Body of pancreas (tissue), 4 donors: ENCODE data around the gene RBFOX2. TPM values are rescaled to one million over a fixed set of nuclear protein-coding genes. Genes with fewer than 3 reads are reported as not detected.

ENCODE experiments used
- ATAC-seq: fragments of 150-250 bp; one replicate; pipeline ENCODE4 v1.9.1; 2016
- DNase-seq, 4 donors: peaks; one replicate each; pipeline ENCODE4 v3.0.0-alpha.2; 2019
- H3K27ac ChIP-seq, 4 donors: fragments of 200-600 bp; sonication (generic); 1 replicate in 3 of 4; 2 replicates in 1 of 4; pipeline versions ENCODE4 v1.5.1 to v1.6.1; 2016 to 2019; ENCODE audit warnings: mild to moderate bottlenecking in 1 of 4, mixed read lengths in 1 of 4, moderate library complexity in 1 of 4
- H3K27me3 ChIP-seq, 2 donors: fragments of 200-600 bp; sonication (generic); one replicate each; pipeline ENCODE4 v1.6.0; 2016; ENCODE audit warnings: mild to moderate bottlenecking in 1 of 2
- H3K36me3 ChIP-seq, 2 donors: fragments of 200-600 bp; sonication (generic); replicated peaks in 1 of 2; 2 replicates each; pipeline ENCODE4 v1.5.1; 2016; ENCODE audit warnings: low read depth in 2 of 2; ENCODE audit not compliant: insufficient read depth in 1 of 2
- H3K4me1 ChIP-seq: fragments of 200-600 bp; sonication (generic); one replicate; pipeline ENCODE4 v1.6.0; 2016
- H3K4me3 ChIP-seq, 2 donors: fragments of 200-600 bp; sonication (generic); 1 replicate in 1 of 2; 2 replicates in 1 of 2; pipeline ENCODE4 v1.5.1; 2016 to 2019
- H3K9me3 ChIP-seq, 3 donors: fragments of 200-600 bp; sonication (generic); 1 replicate in 2 of 3; 2 replicates in 1 of 3; pipeline ENCODE4 v1.5.1; 2016
- POLR2A ChIP-seq, 3 donors: fragments of 450-650 bp; IDR thresholded peaks; one replicate each; pipeline ENCODE4 v1.6.1; 2016; ENCODE audit warnings: antibody characterized with exemption in 3 of 3, mild to moderate bottlenecking in 2 of 3
- WGBS, 2 donors: methylation state at CpG; one replicate each; pipeline ENCODE4 v1.1.5; 2017; 5-methylcytosine and 5-hydroxymethylcytosine counted together
- intact Hi-C: fragments of 100-400 bp; cut with DNase I; formaldehyde crosslinking; loops from one replicate; pipeline ENCODE4 v1.15.1; 2023
- total RNA-seq, 2 donors: library from RNA; depleted of rRNA; stranded (reverse); fragments of >200 nt; gene quantifications; one replicate each; pipeline ENCODE4 v1.1.0, GENCODE V29; 2016
- TF ChIP-seq, protein P1 (sequence below), 7 experiments: fragments of 450-650 bp in 4 of 7; fragments of 200-600 bp in 3 of 7; sonication (generic) in 3 of 7; IDR thresholded peaks; one replicate each; pipeline ENCODE4 v1.5.1; 2016 to 2019; ENCODE audit warnings: antibody characterized with exemption in 7 of 7

RBFOX2 gene
- total RNA-seq, 2 donors from 2014 or later, result 28.7 to 31.1 TPM

- Histone ChIP-seq H3K27me3 (no peaks in the 10 kb centered on the region), H3K27ac (no peak overlapping the region), H3K9me3 (no peaks in the 10 kb centered on the region), H3K4me3 (no peak overlapping the region), H3K36me3 (no peaks in the 10 kb centered on the region), H3K4me1 (peaks cover 16% of the 10 kb centered on the region)
- no peak for TF ChIP-seq POLR2A (IDR thresholded peaks at IDR 0.05)
- TF ChIP-seq, protein P1, sequence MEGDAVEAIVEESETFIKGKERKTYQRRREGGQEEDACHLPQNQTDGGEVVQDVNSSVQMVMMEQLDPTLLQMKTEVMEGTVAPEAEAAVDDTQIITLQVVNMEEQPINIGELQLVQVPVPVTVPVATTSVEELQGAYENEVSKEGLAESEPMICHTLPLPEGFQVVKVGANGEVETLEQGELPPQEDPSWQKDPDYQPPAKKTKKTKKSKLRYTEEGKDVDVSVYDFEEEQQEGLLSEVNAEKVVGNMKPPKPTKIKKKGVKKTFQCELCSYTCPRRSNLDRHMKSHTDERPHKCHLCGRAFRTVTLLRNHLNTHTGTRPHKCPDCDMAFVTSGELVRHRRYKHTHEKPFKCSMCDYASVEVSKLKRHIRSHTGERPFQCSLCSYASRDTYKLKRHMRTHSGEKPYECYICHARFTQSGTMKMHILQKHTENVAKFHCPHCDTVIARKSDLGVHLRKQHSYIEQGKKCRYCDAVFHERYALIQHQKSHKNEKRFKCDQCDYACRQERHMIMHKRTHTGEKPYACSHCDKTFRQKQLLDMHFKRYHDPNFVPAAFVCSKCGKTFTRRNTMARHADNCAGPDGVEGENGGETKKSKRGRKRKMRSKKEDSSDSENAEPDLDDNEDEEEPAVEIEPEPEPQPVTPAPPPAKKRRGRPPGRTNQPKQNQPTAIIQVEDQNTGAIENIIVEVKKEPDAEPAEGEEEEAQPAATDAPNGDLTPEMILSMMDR (IDR thresholded peaks at IDR 0.05), result no peak
- no peak for ATAC-seq
- no peak for DNase-seq
- intact Hi-C loops, result no loop called here
Observed at GRCh38 chr22:35864545-35865165, 164.0 kb downstream of the RBFOX2 start.

DNA sequence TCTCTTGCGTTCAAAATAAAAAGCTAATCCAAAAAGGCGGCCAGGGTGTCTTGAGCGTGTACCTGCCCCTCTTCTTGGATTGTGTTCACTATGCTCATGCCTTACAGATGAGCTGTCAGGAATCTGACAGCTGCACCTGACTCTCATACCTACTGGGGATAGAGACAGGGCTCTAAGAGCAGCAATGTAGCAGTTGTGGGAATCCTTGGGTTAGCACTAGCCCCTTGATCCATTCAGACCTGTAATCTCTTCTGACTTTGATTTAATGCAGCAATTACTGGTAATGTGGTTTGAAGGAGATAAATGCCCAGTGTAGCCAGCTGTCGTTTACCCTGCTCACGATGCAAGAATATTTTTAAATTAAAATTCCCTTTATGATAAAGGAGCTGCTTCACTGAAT lies 165.2 kb downstream of the RBFOX2 start:
- intact Hi-C loops, result no loop called here
- TF ChIP-seq, protein P1 (IDR thresholded peaks at IDR 0.05), result no peak
- no peak for TF ChIP-seq POLR2A (IDR thresholded peaks at IDR 0.05)
- no peaks in the 10 kb centered on the region for H3K27me3 ChIP-seq
- no peaks in the 10 kb centered on the region for H3K9me3 ChIP-seq
- ATAC-seq (no peak), DNase-seq (no peak)
- H3K4me1 ChIP-seq, result peaks cover 9% of the 10 kb centered on the region
- no peaks in the 10 kb centered on the region for H3K36me3 ChIP-seq
- no peak overlapping the region for H3K27ac ChIP-seq
- 66 to 70% methylated on average over 5 of the region's 5 CpGs for WGBS, 2 donors
- H3K4me3 ChIP-seq, result no peak overlapping the region

DNA sequence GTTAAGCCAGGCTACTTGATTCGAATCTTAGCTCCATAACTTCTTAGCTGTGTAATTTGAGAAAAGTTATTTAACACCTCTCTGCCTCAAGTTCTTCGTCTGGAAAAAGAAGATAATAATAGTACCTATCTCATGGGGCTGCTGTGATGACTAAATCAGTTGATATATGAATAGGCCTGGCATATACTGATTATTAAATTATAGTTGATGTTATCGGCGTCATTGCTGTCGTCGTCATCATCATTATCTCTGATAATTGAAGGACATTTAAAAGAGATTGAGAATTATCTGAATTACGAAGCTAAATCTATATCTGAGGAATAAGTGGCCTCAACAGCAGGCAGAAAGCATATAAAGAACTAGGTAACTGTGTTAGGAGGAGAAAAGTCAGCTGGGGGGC lies 165.9 kb downstream of the RBFOX2 start:
- DNase-seq, result no peak
- no peak for ATAC-seq
- intact Hi-C loops, result no loop called here
- WGBS, 2 donors, result 78 to 85% methylated on average over 7 of the region's 7 CpGs
- Histone ChIP-seq H3K4me1 (peaks cover 9% of the 10 kb centered on the region), H3K4me3 (no peak overlapping the region), H3K27me3 (no peaks in the 10 kb centered on the region), H3K36me3 (no peaks in the 10 kb centered on the region), H3K27ac (no peak overlapping the region), H3K9me3 (no peaks in the 10 kb centered on the region)
- no peak for TF ChIP-seq POLR2A (IDR thresholded peaks at IDR 0.05)
- TF ChIP-seq, protein P1 (IDR thresholded peaks at IDR 0.05), result no peak

DNA sequence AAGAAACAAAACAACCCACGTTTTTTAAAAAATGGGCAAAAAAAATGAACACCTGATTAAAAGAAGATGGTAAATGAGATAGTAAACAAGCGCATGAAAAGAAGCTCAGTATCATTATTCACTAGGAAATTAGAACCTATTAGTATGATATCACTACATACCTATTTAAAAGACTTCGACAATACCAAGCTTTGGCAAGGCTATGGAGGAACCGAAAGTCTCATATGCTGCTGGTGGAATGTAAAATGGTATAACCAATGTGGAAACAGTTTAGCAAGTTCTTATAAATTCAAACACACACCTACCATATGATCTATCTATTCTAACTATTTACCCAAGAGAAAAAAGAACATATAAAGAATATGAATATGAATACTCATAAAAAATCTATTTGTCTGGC lies 167.2 kb downstream of the RBFOX2 start:
- Histone ChIP-seq H3K4me3 (no peak overlapping the region), H3K9me3 (no peaks in the 10 kb centered on the region), H3K36me3 (no peaks in the 10 kb centered on the region), H3K27ac (no peak overlapping the region), H3K4me1 (peaks cover 9% of the 10 kb centered on the region), H3K27me3 (no peaks in the 10 kb centered on the region)
- no peak for TF ChIP-seq POLR2A (IDR thresholded peaks at IDR 0.05)
- TF ChIP-seq, protein P1 (IDR thresholded peaks at IDR 0.05), result no peak
- ATAC-seq (no peak), DNase-seq (no peak)
- WGBS, 2 donors, result 89 to 91% methylated on average over 4 of the region's 4 CpGs
- intact Hi-C loops, result no loop called here

DNA sequence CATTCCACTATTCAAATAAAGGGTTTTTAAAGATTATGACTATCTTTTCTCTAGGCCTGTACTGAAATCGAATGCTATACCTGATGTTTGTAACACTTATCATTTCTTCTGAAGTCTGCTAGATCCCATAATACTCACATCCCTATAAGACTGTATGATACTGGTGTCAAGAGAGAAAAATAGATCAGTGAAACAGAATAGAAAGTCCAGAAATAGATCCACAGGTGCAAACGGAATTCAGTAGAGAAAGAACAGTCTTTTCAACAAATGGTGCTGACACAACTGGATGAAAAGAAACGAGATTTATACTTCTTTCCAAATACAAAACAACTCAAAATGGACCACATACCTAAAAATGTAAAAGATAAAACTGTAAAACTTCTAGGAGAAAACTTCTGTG lies 167.8 kb downstream of the RBFOX2 start:
- H3K36me3 ChIP-seq, result no peaks in the 10 kb centered on the region
- H3K27ac ChIP-seq, result no peak overlapping the region
- no peaks in the 10 kb centered on the region for H3K9me3 ChIP-seq
- no peak for TF ChIP-seq POLR2A (IDR thresholded peaks at IDR 0.05)
- TF ChIP-seq, protein P1 (IDR thresholded peaks at IDR 0.05), result no peak
- H3K27me3 ChIP-seq, result no peaks in the 10 kb centered on the region
- H3K4me3 ChIP-seq, result no peak overlapping the region
- peaks cover 9% of the 10 kb centered on the region for H3K4me1 ChIP-seq
- no peak for DNase-seq
- ATAC-seq, result no peak
- 54 to 59% methylated on average over 3 of the region's 3 CpGs for WGBS, 2 donors
- intact Hi-C loops, result no loop called here
